Liver (tissue), 9 donors: Measurements from ENCODE around the gene MEF2D. TPM values are rescaled to one million over a fixed set of nuclear protein-coding genes. Genes with fewer than 3 reads are reported as not detected.

Experiments
- DNase-seq: peaks from one replicate; pipeline ENCODE4 v3.0.0-alpha.2; 2017; ENCODE audit warnings: low spot score
- H3K27ac ChIP-seq, 2 donors: one replicate each; pipeline ENCODE4 v1.7.0; 2013; ENCODE audit warnings: inconsistent platforms in 2 of 2, low read length in 2 of 2, control low read depth in 1 of 2, low read depth in 1 of 2, mild to moderate bottlenecking in 1 of 2
- H3K27me3 ChIP-seq, 4 donors: one replicate each; pipeline versions ENCODE4 v1.6.1 to v1.7.0; 2013; ENCODE audit warnings: low read length in 3 of 4, inconsistent platforms in 1 of 4, mild to moderate bottlenecking in 1 of 4, moderate library complexity in 1 of 4; ENCODE audit not compliant: control insufficient read depth in 4 of 4, insufficient read depth in 4 of 4
- H3K36me3 ChIP-seq, 4 donors: one replicate each; pipeline versions ENCODE4 v1.6.1 to v1.7.0; 2013; ENCODE audit warnings: low read length in 3 of 4, mild to moderate bottlenecking in 3 of 4, low read depth in 1 of 4, moderate library complexity in 1 of 4; ENCODE audit not compliant: control insufficient read depth in 4 of 4, insufficient read depth in 3 of 4
- H3K4me1 ChIP-seq, 4 donors: one replicate each; pipeline versions ENCODE4 v1.6.1 to v1.7.0; 2013; ENCODE audit warnings: low read length in 3 of 4, mild to moderate bottlenecking in 3 of 4, moderate library complexity in 1 of 4; ENCODE audit not compliant: control insufficient read depth in 4 of 4, insufficient read depth in 4 of 4
- H3K4me3 ChIP-seq, 3 donors: one replicate each; pipeline versions ENCODE4 v1.6.1 to v1.7.0; 2013; ENCODE audit warnings: low read length in 3 of 3, control low read depth in 1 of 3, low read depth in 1 of 3, mild to moderate bottlenecking in 1 of 3
- H3K9ac ChIP-seq, 2 donors: one replicate each; pipeline ENCODE4 v1.7.0; 2013; ENCODE audit warnings: low read length in 2 of 2, mild to moderate bottlenecking in 2 of 2, moderate library complexity in 2 of 2, control low read depth in 1 of 2, low read depth in 1 of 2
- H3K9me3 ChIP-seq, 4 donors: one replicate each; pipeline versions ENCODE4 v1.6.1 to v1.7.0; 2013; ENCODE audit warnings: low read length in 3 of 4; ENCODE audit not compliant: control insufficient read depth in 4 of 4
- ATF3 ChIP-seq: IDR thresholded peaks from 2 replicates; pipeline ENCODE4 v1.6.1; 2016; ENCODE audit warnings: antibody characterized with exemption
- CTCF ChIP-seq: fragments of 150-350 bp; IDR thresholded peaks from 2 replicates; pipeline ENCODE4 v1.5.1; 2017; ENCODE audit warnings: improper control_type of control experiment, low read depth, low read length; ENCODE audit not compliant: missing input control
- FOXA2 ChIP-seq: IDR thresholded peaks from 2 replicates; pipeline ENCODE4 v1.6.1; 2016; ENCODE audit warnings: antibody characterized with exemption
- HNF4A ChIP-seq, 2 donors: conservative IDR thresholded peaks; 2 replicates each; pipeline ENCODE4 v1.6.1; 2016; ENCODE audit warnings: antibody characterized with exemption in 2 of 2, mild to moderate bottlenecking in 2 of 2
- MAX ChIP-seq: IDR thresholded peaks from 2 replicates; pipeline ENCODE4 v1.6.1; 2016; ENCODE audit warnings: antibody characterized with exemption
- NR2F2 ChIP-seq: IDR thresholded peaks from 2 replicates; pipeline ENCODE4 v1.6.1; 2016; ENCODE audit warnings: antibody characterized with exemption
- REST ChIP-seq: IDR thresholded peaks from 2 replicates; pipeline ENCODE4 v1.6.1; 2016; ENCODE audit warnings: antibody characterized with exemption, mild to moderate bottlenecking
- TAF1 ChIP-seq: conservative IDR thresholded peaks from 2 replicates; pipeline ENCODE4 v1.6.1; 2016; ENCODE audit warnings: antibody characterized with exemption, mild to moderate bottlenecking
- YY1 ChIP-seq: IDR thresholded peaks from 2 replicates; pipeline ENCODE4 v1.6.1; 2016; ENCODE audit warnings: antibody characterized with exemption, mild to moderate bottlenecking
- ZBTB33 ChIP-seq: IDR thresholded peaks from 2 replicates; pipeline ENCODE4 v1.6.1; 2016; ENCODE audit warnings: antibody characterized with exemption
- WGBS: extraction: QIAGEN DNeasy Blood & Tissue Kit; methylation state at CpG from one replicate; pipeline ENCODE4 v1.1.7; 2013; 5-methylcytosine and 5-hydroxymethylcytosine counted together
- polyA plus RNA-seq, 2 donors: library from polyadenylated mRNA; stranded (reverse) in 1 of 2; unstranded in 1 of 2; fragments of 200-250 nt in 1 of 2; fragments of >200 nt in 1 of 2; fragmentation: Nextera tagmentation in 1 of 2; extraction: Ambion mirVana in 1 of 2; gene quantifications; one replicate each; pipeline versions ENCODE4 v1.2.1 to v1.2.3, GENCODE V29; 2013 to 2015
- total RNA-seq, 2 donors: library from RNA; depleted of rRNA; stranded (reverse); fragments of >200 nt; gene quantifications; one replicate each; pipeline ENCODE4 v1.2.3, GENCODE V29; 2014
- donor health status: healthy.
- donor health status: healthy.
- donor health status: healthy.
- donor health status: healthy.
- donor health status: healthy.

The MEF2D gene
- total and polyA plus RNA-seq, 4 donors: 3.4 to 7.6 (median 5.5) TPM

GRCh38 chr1:156461781-156462647 lies 38.6 kb downstream of the MEF2D start:
- Histone ChIP-seq H3K9me3 (no peaks in the 10 kb centered on the region), H3K27me3 (no peaks in the 10 kb centered on the region), H3K4me1 (peaks cover 0 to 1% (median under 1%) of the 10 kb centered on the region in 4 donors), H3K27ac (no peak overlapping the region), H3K36me3 (peaks cover 0 to 9% (median 5%) of the 10 kb centered on the region in 4 donors), H3K9ac (no peak overlapping the region), H3K4me3 (no peak overlapping the region)
- TF ChIP-seq HNF4A (conservative IDR thresholded peaks at IDR 0.05) (no peak), YY1 (no peak), ZBTB33 (no peak), REST (no peak), MAX (no peak), FOXA2 (no peak), NR2F2 (no peak), CTCF (no peak)
- WGBS: 92% methylated on average over 17 of the region's 17 CpGs
- no peak for DNase-seq

GRCh38 chr1:156461109-156461508 lies 39.5 kb downstream of the MEF2D start:
- peaks cover 1 to 9% (median 3%) of the 10 kb centered on the region in 4 donors for H3K4me1 ChIP-seq
- no peak overlapping the region for H3K9ac ChIP-seq
- peaks cover 0 to 7% (median 2%) of the 10 kb centered on the region in 4 donors for H3K36me3 ChIP-seq
- no peak for TF ChIP-seq TAF1
- no peak for TF ChIP-seq MAX
- no peak for TF ChIP-seq ATF3
- WGBS: 61% methylated on average over 4 of the region's 4 CpGs
- no peak overlapping the region for H3K4me3 ChIP-seq
- no peak for DNase-seq
- no peaks in the 10 kb centered on the region for H3K27me3 ChIP-seq
- H3K27ac ChIP-seq: no peak overlapping the region
- H3K9me3 ChIP-seq: no peaks in the 10 kb centered on the region
